Right lobe of liver (tissue), 4 donors: ENCODE results near the gene RAD9B.

Experiments used
- CTCF ChIP-seq, 4 donors: fragments of 200-600 bp in 3 of 4; fragments of 450-650 bp in 1 of 4; IDR thresholded peaks; one replicate each; pipeline versions ENCODE4 v1.5.1 to v1.8.0; 2016 to 2022; ENCODE audit warnings: antibody characterized with exemption in 4 of 4, mild to moderate bottlenecking in 2 of 4
- POLR2A ChIP-seq: fragments of 450-650 bp; IDR thresholded peaks from one replicate; pipeline ENCODE4 v1.6.1; 2017; ENCODE audit warnings: antibody characterized with exemption, mild to moderate bottlenecking
- donor health status: DM: no; HTN: no; CAD: no.
- donor health status: DM: no; HTN: no; CAD: no.
- donor health status: DM: no; HTN: yes; CAD: no.

- TF ChIP-seq CTCF (IDR thresholded peaks at IDR 0.05) (no peak), POLR2A (no peak)
Measured at GRCh38 chr12:110532644-110533043, 30.5 kb downstream of the RAD9B start.
